Mesenteric fat pad (tissue), 1 donor: ENCODE measurements around the gene MCM7. TPM values are rescaled to one million over a fixed set of nuclear protein-coding genes. Genes with fewer than 3 reads are reported as not detected.

ENCODE experiments used
- DNase-seq: peaks from one replicate; pipeline ENCODE4 v3.0.0-alpha.2; 2020; ENCODE audit warnings: low spot score
- total RNA-seq: library from RNA; stranded (reverse); fragmentation: NEBNext Ultra II Directional; extraction: Animal tissue kit (Norgen Biotek cat#: 25700); gene quantifications from one replicate; pipeline ENCODE4 v1.2.1, GENCODE V29; 2021
- donor health status: DM: yes; HTN: yes; CAD: no.

Gene MCM7
- total RNA-seq, 1 donor from 2014 or later = 22.7 TPM

GRCh38 chr7:100124301-100125230, 23.4 kb upstream of the MCM7 start:
- DNase-seq = no peak

- no peak for DNase-seq
Observed at GRCh38 chr7:100122568-100122967, 21.4 kb upstream of the MCM7 start.

GRCh38 chr7:100122067-100122466, 20.9 kb upstream of the MCM7 start:
- no peak for DNase-seq

- no peak for DNase-seq
Observed at GRCh38 chr7:100120733-100121036, 19.5 kb upstream of the MCM7 start.

GRCh38 chr7:100119970-100120732, 19.0 kb upstream of the MCM7 start:
- no peak for DNase-seq

- peak; percentile 97 for DNase-seq
Observed at GRCh38 chr7:100119072-100119969, 18.1 kb upstream of the MCM7 start, which contains the start of the genes CNPY4 and TAF6. Gene CNPY4, plus strand, starts transcription at chr7:100119634. Its CDS starts 111 bp downstream, at chr7:100119745. Gene TAF6, minus strand, starts transcription at chr7:100119358. Its CDS starts 5,149 bp downstream, at chr7:100114209.

- no peak for DNase-seq
Observed at GRCh38 chr7:100118388-100119071, 17.3 kb upstream of the MCM7 start.

GRCh38 chr7:100115026-100115425, 13.8 kb upstream of the MCM7 start:
- DNase-seq = no peak

GRCh38 chr7:100111914-100112313, 10.7 kb upstream of the MCM7 start:
- DNase-seq = no peak

- no peak for DNase-seq
Observed at GRCh38 chr7:100111156-100111555, 10.0 kb upstream of the MCM7 start.

GRCh38 chr7:100109521-100110163, 8.4 kb upstream of the MCM7 start:
- no peak for DNase-seq

- DNase-seq = no peak
Observed at GRCh38 chr7:100107890-100108289, 6.7 kb upstream of the MCM7 start.

- no peak for DNase-seq
Observed at GRCh38 chr7:100107125-100107737, 6.0 kb upstream of the MCM7 start.

GRCh38 chr7:100106633-100107032, 5.4 kb upstream of the MCM7 start:
- no peak for DNase-seq

GRCh38 chr7:100105534-100105933, 4.3 kb upstream of the MCM7 start:
- no peak for DNase-seq

GRCh38 chr7:100102950-100103840, 2.0 kb upstream of the MCM7 start:
- no peak for DNase-seq

- DNase-seq = peak; percentile 98
Observed at GRCh38 chr7:100100420-100101015, 679 bp downstream of the MCM7 start.

- DNase-seq = no peak
Observed at GRCh38 chr7:100099452-100099851, 1.7 kb downstream of the MCM7 start.
